ENCODE measurements around the gene ADCY5.
A peak's percentile ranks its signal among the peaks of the same experiment; 100 is the strongest.

ADCY5 gene

GRCh38 chr3:123325766-123326256 is 123.1 kb downstream of the ADCY5 start:
- no peak for DNase-seq (ENCODE audit: low read depth)

GRCh38 chr3:123324880-123325765 is 123.8 kb downstream of the ADCY5 start:
- no peak for DNase-seq (ENCODE audit: low read depth)

- DNase-seq (ENCODE audit: low read depth), result no peak
These were observed 125.1 kb downstream of the ADCY5 start for GRCh38 chr3:123323781-123324180.

- DNase-seq (ENCODE audit: low read depth), result no peak
These were observed 126.0 kb downstream of the ADCY5 start for GRCh38 chr3:123322866-123323265.

- DNase-seq (ENCODE audit: low read depth), result no peak
These were observed 127.1 kb downstream of the ADCY5 start for GRCh38 chr3:123321806-123322205.

- DNase-seq (ENCODE audit: low read depth), result no peak
These were observed 128.7 kb downstream of the ADCY5 start for GRCh38 chr3:123320221-123320620.

GRCh38 chr3:123319760-123320159 is 129.1 kb downstream of the ADCY5 start:
- no peak for DNase-seq (ENCODE audit: low read depth)

- DNase-seq (ENCODE audit: low read depth), result no peak
These were observed 130.5 kb downstream of the ADCY5 start for GRCh38 chr3:123318374-123318773.

GRCh38 chr3:123317716-123318115 is 131.2 kb downstream of the ADCY5 start:
- DNase-seq (ENCODE audit: low read depth), result no peak

GRCh38 chr3:123315271-123315595 is 133.7 kb downstream of the ADCY5 start:
- no peak for DNase-seq (ENCODE audit: low read depth)

- DNase-seq (ENCODE audit: low read depth), result no peak
These were observed 134.3 kb downstream of the ADCY5 start for GRCh38 chr3:123314359-123315270.

GRCh38 chr3:123313889-123314288 is 135.0 kb downstream of the ADCY5 start:
- no peak for DNase-seq (ENCODE audit: low read depth)

- peak; percentile 8 for DNase-seq (ENCODE audit: low read depth)
These were observed 136.3 kb downstream of the ADCY5 start for GRCh38 chr3:123312331-123313265.

GRCh38 chr3:123311201-123311600 is 137.7 kb downstream of the ADCY5 start:
- no peak for DNase-seq (ENCODE audit: low read depth)

GRCh38 chr3:123310741-123311140 is 138.1 kb downstream of the ADCY5 start:
- no peak for DNase-seq (ENCODE audit: low read depth)

GRCh38 chr3:123310186-123310585 is 138.7 kb downstream of the ADCY5 start:
- no peak for DNase-seq (ENCODE audit: low read depth)

- DNase-seq (ENCODE audit: low read depth), result no peak
These were observed 141.8 kb downstream of the ADCY5 start for GRCh38 chr3:123307064-123307463.

- no peak for DNase-seq (ENCODE audit: low read depth)
These were observed 143.7 kb downstream of the ADCY5 start for GRCh38 chr3:123305192-123305591.

GRCh38 chr3:123303976-123304560 is 144.8 kb downstream of the ADCY5 start:
- no peak for DNase-seq (ENCODE audit: low read depth)

- DNase-seq (ENCODE audit: low read depth), result no peak
These were observed 145.9 kb downstream of the ADCY5 start for GRCh38 chr3:123302961-123303360.
